ENCODE data around the gene CFB. TPM values are rescaled to one million over a fixed set of nuclear protein-coding genes. Genes with fewer than 3 reads are reported as not detected.

Gene CFB
- total RNA-seq, 1 experiment from 2014 or later = 0.31 TPM

- no CpG with 5 or more reads among the region's 6 CpGs for WGBS (ENCODE audit: extremely low coverage, insufficient read length, low lambda C conversion rate)
- no peak overlapping the region for H4K8ac ChIP-seq (replicated peaks; ENCODE audit: insufficient read length, low read depth, low read length)
- H3K4me3 Mint-ChIP-seq = no peak overlapping the region
Measured at GRCh38 chr6:31948753-31949413, 3.0 kb downstream of the CFB start.

More at GRCh38 chr6:31948753-31949413, 3.0 kb downstream of the CFB start:
- Histone ChIP-seq H4K20me1 (ENCODE audit: control insufficient read depth, insufficient read depth, insufficient read length) (peaks cover 2% of the 10 kb centered on the region), H3K9ac (ENCODE audit: extremely low read depth, insufficient read length, low read length) (no peak overlapping the region), H3K9me3 (ENCODE audit: control insufficient read depth, low read depth, low read length) (no peaks in the 10 kb centered on the region), H3K23me2 (ENCODE audit: insufficient read length, low read depth, low read length, poor library complexity, severe bottlenecking) (no peaks in the 10 kb centered on the region), H3K56ac (ENCODE audit: insufficient read length, low read depth, low read length) (no peak overlapping the region), H3K23ac (ENCODE audit: insufficient read length, low read depth, low read length) (no peak overlapping the region), H2BK120ac (ENCODE audit: low read depth, low read length, poor library complexity, severe bottlenecking) (no peak overlapping the region), H3K18ac (ENCODE audit: insufficient read length, low read depth, low read length) (no peak overlapping the region), H2BK15ac (ENCODE audit: low read depth, low read length) (no peak overlapping the region), H4K5ac (ENCODE audit: insufficient read length, low read depth, low read length) (no peak overlapping the region), H3K79me1 (ENCODE audit: insufficient read depth, low read depth, low read length, poor library complexity, severe bottlenecking) (no peaks in the 10 kb centered on the region), H3K4me1 (ENCODE audit: insufficient read depth, low read length) (no peaks in the 10 kb centered on the region), H3K27me3 (ENCODE audit: insufficient read depth, low read length) (no peaks in the 10 kb centered on the region), H3K4ac (ENCODE audit: low read depth, low read length) (no peak overlapping the region), H2BK5ac (ENCODE audit: insufficient read length, low read length) (no peak overlapping the region), H3K14ac (ENCODE audit: insufficient read depth, low read length) (no peak overlapping the region), H3T11ph (ENCODE audit: low read length) (no peak overlapping the region), H2AK5ac (ENCODE audit: insufficient read length, low read length) (no peak overlapping the region), H3K4me2 (ENCODE audit: insufficient read depth, insufficient read length, low read length) (no peak overlapping the region), H2BK20ac (ENCODE audit: low read depth, low read length, poor library complexity, severe bottlenecking) (no peak overlapping the region), H3K79me2 (ENCODE audit: insufficient read depth, low read length) (no peaks in the 10 kb centered on the region), H3K27ac (ENCODE audit: insufficient read length, low read depth, low read length) (no peak overlapping the region), H4K91ac (ENCODE audit: insufficient read length, low read depth, low read length) (no peak overlapping the region), H2AFZ (ENCODE audit: low read length) (no peak overlapping the region), H2BK12ac (ENCODE audit: insufficient read length, low read depth, low read length) (no peak overlapping the region)
- no peak for TF ChIP-seq CTCF (conservative IDR thresholded peaks at IDR 0.05)
- Mint-ChIP-seq H3K4me1 (peaks cover 5 to 8% of the 10 kb centered on the region in 2 experiments; a peak in 3 of 4 replicates), H3K27me3 (ENCODE audit: low read depth) (peaks cover 43% of the 10 kb centered on the region), H3K36me3 (ENCODE audit: insufficient read depth in 1 of 3, low read depth in 3 of 3) (peaks cover 8 to 37% (median 21%) of the 10 kb centered on the region in 3 experiments; a peak in 6 of 7 replicates), H3K27ac (peak overlapping the region in 1 of 3 experiments; percentile 3; a peak in 2 of 7 replicates), H3K9me3 (no peaks in the 10 kb centered on the region)
- DNase-seq = no peak
